GM19372 (cell line): ENCODE data around the gene KIF2A.
A peak's percentile ranks its signal among the peaks of the same experiment; 100 is the strongest.

Experiments used
- ATAC-seq: cut with Tn5 transposase; IDR thresholded peaks from one replicate; pipeline ENCODE4 v1.9.1; 2021; ENCODE audit warnings: mild to moderate bottlenecking, low read depth, moderate library complexity; ENCODE audit not compliant: unreplicated experiment

KIF2A gene

GRCh38 chr5:62374090-62374489 is 68.1 kb downstream of the KIF2A start:
- no peak for ATAC-seq

- ATAC-seq, result no peak
Measured at GRCh38 chr5:62375627-62376026, 69.6 kb downstream of the KIF2A start.

DNA sequence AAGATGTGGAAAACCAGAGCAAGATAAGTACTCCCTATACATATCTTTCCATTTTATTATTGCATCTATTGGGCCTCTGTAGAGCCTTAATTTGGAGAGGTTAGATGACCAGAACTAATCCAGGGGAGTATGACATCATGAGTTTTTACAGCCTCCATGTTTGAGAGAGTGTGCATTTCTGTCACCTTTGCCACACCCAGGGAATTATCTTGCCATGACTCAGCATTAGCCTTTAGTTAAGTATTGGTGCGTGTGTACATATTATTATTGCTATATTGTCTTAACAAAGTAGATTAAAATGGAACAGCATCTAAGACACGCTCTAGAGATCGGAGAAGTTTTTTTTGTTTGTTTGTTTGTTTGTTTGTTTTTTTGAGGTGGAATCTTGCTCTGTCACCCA is 70.1 kb downstream of the KIF2A start:
- no peak for ATAC-seq

- no peak for ATAC-seq
Measured at GRCh38 chr5:62385131-62385530, 79.1 kb downstream of the KIF2A start.

GRCh38 chr5:62385816-62386400 is 79.9 kb downstream of the KIF2A start:
- no peak for ATAC-seq

DNA sequence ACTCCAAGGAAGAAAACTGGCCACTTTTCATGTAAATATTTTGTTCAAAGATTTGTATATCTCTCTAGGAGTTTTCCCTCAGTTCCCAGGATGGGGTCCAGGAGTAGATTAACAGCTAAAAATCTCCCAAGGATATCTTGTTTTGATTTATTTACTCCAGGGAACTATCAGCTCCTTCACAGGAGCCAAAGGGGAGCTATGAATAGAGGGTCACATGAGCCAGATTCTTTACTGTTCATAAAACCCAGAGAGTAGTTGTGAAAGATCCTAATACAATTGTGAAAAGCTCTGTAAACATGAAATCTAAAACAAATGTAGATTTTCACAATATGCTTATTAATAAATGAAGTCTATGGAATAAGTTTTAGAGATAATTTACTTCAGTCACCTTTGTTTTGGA is 80.8 kb downstream of the KIF2A start:
- ATAC-seq, result no peak

- no peak for ATAC-seq
Measured at GRCh38 chr5:62395210-62395950, 89.4 kb downstream of the KIF2A start.

DNA sequence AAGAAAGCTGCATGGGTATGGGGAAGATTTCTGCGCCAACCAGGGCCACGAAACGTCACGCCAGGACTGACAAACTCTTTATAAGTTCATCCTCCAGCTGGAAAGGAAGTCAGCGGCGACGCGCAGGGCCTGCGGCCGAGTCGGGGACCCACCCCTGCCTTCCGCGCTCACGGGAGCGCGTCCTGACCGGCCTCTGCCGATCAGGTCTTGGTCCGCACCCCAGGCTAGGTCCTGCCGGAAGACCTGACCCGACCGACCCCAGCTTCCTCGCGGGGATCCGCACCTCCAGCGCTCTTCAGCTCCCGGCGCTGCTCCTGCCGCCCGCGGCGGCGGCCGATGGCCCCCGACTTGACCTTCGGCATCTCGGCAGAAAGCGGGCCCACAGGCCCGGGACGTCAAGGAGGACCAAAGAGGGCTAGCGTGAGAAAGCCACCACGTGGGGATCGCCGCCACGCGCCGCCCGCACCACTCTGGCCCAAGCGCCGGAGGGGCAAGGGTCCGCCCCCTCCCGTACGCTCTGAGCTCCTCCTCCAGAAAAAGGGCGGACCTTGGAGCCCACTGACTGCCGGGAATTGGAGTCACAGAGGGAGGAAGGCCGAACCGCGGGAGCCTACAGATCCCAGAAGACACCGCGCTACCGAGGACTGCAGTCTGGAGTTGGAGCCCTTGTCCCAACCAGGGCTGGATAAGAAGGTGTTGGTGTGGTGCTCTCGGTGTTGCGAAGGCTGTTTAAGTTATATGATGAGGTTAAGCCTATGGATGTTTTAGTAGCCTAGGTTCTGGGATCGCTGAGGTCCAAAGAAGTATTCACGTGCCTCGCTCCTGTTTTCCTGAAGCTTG is 97.6 kb downstream of the KIF2A start, which contains the start of gene DIMT1:
Gene DIMT1, minus strand, starts transcription at position 495 of the 840 bp plus-strand sequence. Its CDS starts 133 bp downstream, at position 362.
- ATAC-seq, result peak; percentile 93

DNA sequence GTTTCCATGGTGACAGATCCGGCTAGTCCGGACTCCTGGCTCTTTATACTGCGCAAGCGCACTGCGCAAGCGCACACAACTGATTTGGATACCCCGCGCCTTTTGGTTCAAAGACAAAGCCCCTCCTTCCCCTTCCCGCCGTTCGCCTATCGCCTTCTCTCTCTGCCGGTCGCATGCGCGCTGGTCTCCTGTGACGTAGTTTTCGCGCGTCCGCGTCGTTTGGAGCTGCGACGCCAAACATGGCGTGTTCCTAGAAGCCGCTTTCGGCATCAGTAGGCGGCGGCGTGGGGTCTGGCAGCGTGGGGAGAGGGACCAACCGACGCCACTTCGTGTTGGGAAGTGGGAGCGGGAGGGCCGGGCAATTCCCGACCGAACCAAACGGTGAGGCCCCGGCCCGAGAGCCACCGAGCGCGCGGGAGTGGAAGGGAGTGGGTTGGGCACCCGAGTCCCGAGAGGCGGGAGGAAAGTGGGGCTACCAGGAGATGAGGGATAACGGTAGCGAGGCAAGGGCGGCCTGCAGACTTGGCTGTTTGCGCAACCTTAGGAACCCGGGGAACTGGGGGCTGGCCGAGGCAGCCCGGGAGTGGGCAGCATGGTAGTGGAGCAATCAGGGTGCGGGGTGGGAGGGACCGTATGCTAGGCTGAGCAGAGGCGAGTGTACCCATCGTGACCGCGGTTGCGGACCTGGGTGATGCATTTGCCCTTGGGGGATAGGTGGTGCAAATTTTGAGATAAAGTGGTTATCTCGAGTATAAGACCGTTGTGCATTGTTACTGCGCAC is 106.7 kb downstream of the KIF2A start, which contains the start of gene IPO11:
Gene IPO11, plus strand, starts transcription at position 215 of the 781 bp plus-strand sequence. CDS start 24,517 bp downstream, outside the sequence.
- peak; percentile 97 for ATAC-seq

DNA sequence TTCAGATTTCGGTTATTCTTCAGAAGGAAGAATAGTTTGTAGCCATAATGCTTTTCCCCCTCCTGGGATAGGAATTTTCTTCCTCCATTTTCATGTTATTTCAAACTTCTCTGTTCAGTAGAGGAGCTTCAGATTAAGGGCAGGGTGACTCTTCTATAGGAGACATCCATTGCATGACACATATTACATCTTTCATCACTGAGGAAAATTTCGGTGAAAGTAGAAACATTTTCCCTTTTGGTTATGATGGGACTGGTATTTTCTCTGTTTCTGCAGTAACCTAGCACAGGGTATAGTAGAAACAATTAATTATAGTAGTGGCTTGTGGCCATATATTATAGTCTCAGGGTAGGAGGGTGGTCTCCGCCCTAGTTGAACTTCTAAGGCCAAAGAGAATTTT is 107.7 kb downstream of the KIF2A start:
- no peak for ATAC-seq

DNA sequence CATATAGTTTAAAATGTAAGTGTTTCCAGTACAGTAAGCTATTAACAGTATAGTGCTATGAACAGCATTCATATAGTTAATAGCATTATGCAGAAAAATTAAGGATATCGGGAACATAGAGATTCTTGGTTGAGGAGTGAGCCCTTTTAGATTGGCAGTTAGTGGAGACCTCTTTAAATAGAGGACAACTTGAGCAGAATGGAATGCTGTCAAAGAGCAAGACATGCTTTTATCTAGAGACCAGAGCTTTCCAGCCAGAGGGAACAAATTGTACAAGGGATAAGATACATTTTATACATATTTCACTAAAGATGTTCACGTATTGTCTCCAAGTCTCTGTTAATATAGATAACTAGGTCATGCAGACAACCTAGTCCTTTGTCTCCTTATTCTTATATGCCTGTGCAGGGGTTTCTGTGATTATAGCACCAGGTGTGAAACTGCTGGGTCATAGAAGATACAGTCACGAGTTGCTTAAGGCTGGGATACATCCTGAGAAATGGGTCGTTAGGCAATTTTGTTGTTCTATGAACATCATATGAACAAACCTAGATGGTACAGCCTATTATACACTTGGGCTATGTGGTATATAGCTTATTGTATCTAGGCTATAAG is 112.6 kb downstream of the KIF2A start:
- no peak for ATAC-seq

GRCh38 chr5:62419609-62420008 is 113.6 kb downstream of the KIF2A start:
- ATAC-seq, result no peak

- ATAC-seq, result no peak
Measured at GRCh38 chr5:62421414-62421813, 115.4 kb downstream of the KIF2A start.

DNA sequence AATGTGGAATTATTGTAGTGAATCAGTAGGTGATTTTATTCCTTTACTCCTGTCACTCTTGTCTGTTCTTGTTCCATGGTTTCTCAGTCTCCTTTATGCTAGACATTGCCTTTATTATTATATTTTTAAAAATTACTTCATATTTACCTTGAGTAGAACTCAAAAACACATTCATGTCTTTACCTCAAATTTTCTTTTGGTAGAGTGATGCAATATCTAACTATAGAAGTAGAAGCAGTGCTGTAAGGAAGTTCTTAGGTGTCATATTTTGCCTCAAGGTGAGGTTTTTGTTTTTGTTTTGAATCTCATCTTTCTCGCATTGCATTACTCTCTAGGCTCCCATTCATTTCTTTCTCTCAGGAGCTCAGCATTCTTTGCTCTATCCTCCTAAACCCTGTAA is 118.8 kb downstream of the KIF2A start:
- ATAC-seq, result no peak

GRCh38 chr5:62431735-62432620 is 126.0 kb downstream of the KIF2A start:
- no peak for ATAC-seq

- no peak for ATAC-seq
Measured at GRCh38 chr5:62432621-62433064, 126.6 kb downstream of the KIF2A start.
